SK-N-SH (cell line): ENCODE data around the gene PLAC1. TPM values are rescaled to one million over a fixed set of nuclear protein-coding genes. Genes with fewer than 3 reads are reported as not detected.
A peak's percentile ranks its signal among the peaks of the same experiment; 100 is the strongest.

Experiments
- CTCF ChIA-PET: fragments of 300-600, 350-600 bp; formaldehyde crosslinking; extraction: SDS; loops from one replicate; lab custom pipeline; 2021; lab: Yijun Ruan, JAX
- POLR2A ChIA-PET: fragments of 350-600 bp; sonication (Branson Sonifier 250); formaldehyde crosslinking; extraction: SDS; loops from one replicate; lab custom pipeline; 2020; ENCODE audit warnings: antibody characterized with exemption, inconsistent platforms; lab: Yijun Ruan, JAX
- DNase-seq: peaks from one replicate; pipeline ENCODE4 v3.0.0; 2012
- H2AFZ ChIP-seq: fragments of 200-600 bp; sonication (generic); 2 replicates; pipeline ENCODE4 v1.8.1; 2016; ENCODE audit warnings: antibody characterized with exemption, mild to moderate bottlenecking, low read depth
- H3F3A ChIP-seq: fragments of 200-600 bp; sonication (generic); replicated peaks from 2 replicates; pipeline ENCODE3; 2016; ENCODE audit warnings: antibody characterized with exemption, mild to moderate bottlenecking; ENCODE audit not compliant: insufficient read depth
- H3K27ac ChIP-seq, 2 experiments: fragments of 200-500 bp in 1 of 2; fragments of 200-600 bp in 1 of 2; sonication (Bioruptor generic) in 1 of 2; sonication (generic), shearing (Covaris generic) in 1 of 2; 2 replicates each; pipeline versions ENCODE4 v1.5.1 to v1.6.1; 2014 to 2016; ENCODE audit warnings: low read depth in 2 of 2, inconsistent platforms in 1 of 2, low read length in 1 of 2, mild to moderate bottlenecking in 1 of 2, mixed read lengths in 1 of 2
- H3K27me3 ChIP-seq: fragments of 200-600 bp; sonication (generic), shearing (Covaris generic); 2 replicates; pipeline ENCODE4 v1.6.1; 2016; ENCODE audit warnings: mixed run types; ENCODE audit not compliant: insufficient read depth
- H3K36me3 ChIP-seq, 2 experiments: fragments of 200-500 bp in 1 of 2; fragments of 200-600 bp in 1 of 2; sonication (Bioruptor generic) in 1 of 2; sonication (generic) in 1 of 2; replicated peaks in 1 of 2; 2 replicates each; pipeline versions ENCODE3 to v1.5.1; 2014 to 2016; ENCODE audit warnings: low read length in 1 of 2, mild to moderate bottlenecking in 1 of 2; ENCODE audit not compliant: insufficient read depth in 2 of 2, control insufficient read depth in 1 of 2
- H3K4me1 ChIP-seq, 2 experiments: fragments of 200-500 bp in 1 of 2; fragments of 200-600 bp in 1 of 2; sonication (Bioruptor generic) in 1 of 2; sonication (generic), shearing (Covaris generic) in 1 of 2; 2 replicates each; pipeline versions ENCODE4 v1.5.1 to v1.6.1; 2014 to 2016; ENCODE audit warnings: low read depth in 1 of 2, low read length in 1 of 2, mixed run types in 1 of 2; ENCODE audit not compliant: insufficient read depth in 2 of 2, control insufficient read depth in 1 of 2
- H3K4me2 ChIP-seq: fragments of 200-600 bp; sonication (generic), shearing (Covaris generic); 2 replicates; pipeline ENCODE4 v1.6.1; 2017; ENCODE audit warnings: mixed run types
- H3K4me3 ChIP-seq, 2 experiments: fragments of 200-500 bp in 1 of 2; fragments of 200-600 bp in 1 of 2; sonication (Bioruptor generic) in 1 of 2; sonication (generic), shearing (Covaris generic) in 1 of 2; 2 replicates each; pipeline versions ENCODE4 v1.5.1 to v1.8.1; 2014 to 2016; ENCODE audit warnings: low read depth in 2 of 2, inconsistent platforms in 1 of 2, low read length in 1 of 2, mild to moderate bottlenecking in 1 of 2, mixed read lengths in 1 of 2, moderate library complexity in 1 of 2
- H3K79me2 ChIP-seq: fragments of 200-600 bp; sonication (generic); 2 replicates; pipeline ENCODE4 v1.8.1; 2017; ENCODE audit warnings: mild to moderate bottlenecking; ENCODE audit not compliant: insufficient read depth
- H3K9ac ChIP-seq: fragments of 200-600 bp; sonication (generic); 2 replicates; pipeline ENCODE4 v1.6.1; 2017; ENCODE audit warnings: mixed run types
- H3K9me2 ChIP-seq: fragments of 200-600 bp; sonication (generic); 2 replicates; pipeline ENCODE4 v1.6.1; 2017; ENCODE audit warnings: mixed run types
- H3K9me3 ChIP-seq: fragments of 200-600 bp; sonication (generic); 2 replicates; pipeline ENCODE4 v1.6.1; 2017; ENCODE audit warnings: mixed run types, mild to moderate bottlenecking, moderate library complexity
- H4K20me1 ChIP-seq: fragments of 200-600 bp; sonication (generic); 2 replicates; pipeline ENCODE4 v1.6.1; 2017; ENCODE audit warnings: mild to moderate bottlenecking, mixed run types; ENCODE audit not compliant: insufficient read depth
- CHD2 ChIP-seq: fragments of 150-350 bp; IDR thresholded peaks from 2 replicates; pipeline ENCODE4 v1.6.1; 2018; ENCODE audit warnings: low read length; ENCODE audit not compliant: partially characterized antibody
- EP300 ChIP-seq, 2 experiments: IDR thresholded peaks; 2 replicates each; pipeline versions ENCODE4 v1.4.0 to v1.6.1; 2012; ENCODE audit warnings: borderline replicate concordance in 1 of 2, low read depth in 1 of 2, low read length in 1 of 2
- FOSL2 ChIP-seq: IDR thresholded peaks from 2 replicates; pipeline ENCODE4 v1.4.0; 2012; ENCODE audit warnings: low read depth, mild to moderate bottlenecking, moderate library complexity, borderline replicate concordance
- GABPA ChIP-seq: IDR thresholded peaks from 2 replicates; pipeline ENCODE4 v1.4.0; 2012; ENCODE audit warnings: low read depth, mild to moderate bottlenecking
- MAX ChIP-seq: IDR thresholded peaks from 2 replicates; pipeline ENCODE4 v1.4.0; 2012; ENCODE audit warnings: low read depth
- MEF2A ChIP-seq: IDR thresholded peaks from 2 replicates; pipeline ENCODE4 v1.4.0; 2012; ENCODE audit warnings: low read depth, borderline replicate concordance
- MXI1 ChIP-seq: IDR thresholded peaks from 2 replicates; pipeline ENCODE4 v1.6.1; 2012; ENCODE audit warnings: mild to moderate bottlenecking, low read depth, low read length, improper control_type of control experiment
- PBX3 ChIP-seq: IDR thresholded peaks from 2 replicates; pipeline ENCODE4; 2012
- POLR2AphosphoS5 ChIP-seq: IDR thresholded peaks from 2 replicates; pipeline ENCODE4 v1.6.1; 2012; ENCODE audit warnings: low read depth, low read length
- RAD21 ChIP-seq: IDR thresholded peaks from 2 replicates; pipeline ENCODE4 v1.6.1; 2012; ENCODE audit warnings: mild to moderate bottlenecking, low read length
- RXRA ChIP-seq: IDR thresholded peaks from 2 replicates; pipeline ENCODE4 v1.4.0; 2012; ENCODE audit warnings: low read depth, mild to moderate bottlenecking, borderline replicate concordance
- SIN3A ChIP-seq: IDR thresholded peaks from 2 replicates; pipeline ENCODE4 v1.6.1; 2012; ENCODE audit warnings: low read depth, mild to moderate bottlenecking, low read length, moderate library complexity, borderline replicate concordance
- TCF12 ChIP-seq: IDR thresholded peaks from 2 replicates; pipeline ENCODE4 v1.4.0; 2012
- TEAD4 ChIP-seq: IDR thresholded peaks from 2 replicates; pipeline ENCODE4 v1.4.0; 2012; ENCODE audit warnings: mild to moderate bottlenecking, borderline replicate concordance; ENCODE audit not compliant: insufficient read depth
- USF2 ChIP-seq: fragments of 150-350 bp; IDR thresholded peaks from 2 replicates; pipeline ENCODE4 v1.6.1; 2017; ENCODE audit warnings: antibody characterized with exemption, low read length, low read depth, borderline replicate concordance
- WGBS: methylation state at CpG from one replicate; pipeline ENCODE4 v1.1.6; 2017; ENCODE audit warnings: low lambda C conversion rate; 5-methylcytosine and 5-hydroxymethylcytosine counted together
- polyA plus RNA-seq, 3 experiments: library from polyadenylated mRNA; depleted of rRNA; stranded (reverse); fragments of >200 nt; gene quantifications; 2 replicates each; pipeline ENCODE4 v1.2.3, GENCODE V29; 2012

Gene PLAC1
- polyA plus RNA-seq, 1 of the 3 experiments (the other 2 are of a cell fraction), result 50.9 TPM

- DNase-seq, result no peak
- Histone ChIP-seq H3K9ac (no peak overlapping the region), H3K36me3 (no peaks in the 10 kb centered on the region), H3K4me2 (no peak overlapping the region), H3K4me3 (no peak overlapping the region), H4K20me1 (no peaks in the 10 kb centered on the region)
- WGBS, result 84% methylated on average over 3 of the region's 3 CpGs
- no peak for TF ChIP-seq CHD2
- no peak for TF ChIP-seq SIN3A
- no peak for TF ChIP-seq MEF2A
- no peak for TF ChIP-seq POLR2AphosphoS5
- TF ChIP-seq PBX3, result no peak
- no peak for TF ChIP-seq MAX
- TF ChIP-seq, all 33 proteins: peak for 0
- Histone ChIP-seq H3K79me2 (no peaks in the 10 kb centered on the region), H3K27me3 (no peaks in the 10 kb centered on the region), H3K9me3 (no peaks in the 10 kb centered on the region), H3F3A (no peaks in the 10 kb centered on the region), H3K27ac (peak overlapping the region in 1 of 2 experiments; percentile 55; a peak in 2 of 4 replicates), H2AFZ (no peak overlapping the region), H3K9me2 (no peaks in the 10 kb centered on the region), H3K4me1 (peaks cover 16 to 18% of the 10 kb centered on the region in 2 experiments)
- CTCF ChIA-PET, result interaction anchor here (1.2 kb wide), 1 partner anchor 57 kb away, joined by 5 read pairs; no protein-coding TSS in a partner anchor
- POLR2A ChIA-PET, result no interaction called here
Measured at GRCh38 chrX:134679644-134680043, 21.4 kb upstream of the PLAC1 start.

- 0 out of 2 replicates have a peak, but pooled peaks have one; percentile 34 for TF ChIP-seq MAX
- TF ChIP-seq TEAD4, result no peak
- TF ChIP-seq RXRA, result 0 out of 2 replicates have a peak, but pooled peaks have one; percentile 15
- peak; percentile 82 for TF ChIP-seq TCF12
- H3K9me2 ChIP-seq, result no peaks in the 10 kb centered on the region
- DNase-seq, result no peak
- WGBS, result 54% methylated on average over 5 of the region's 5 CpGs
- no peak overlapping the region for H3K4me2 ChIP-seq
- H3K4me3 ChIP-seq, result no peak overlapping the region
- no peaks in the 10 kb centered on the region for H3K27me3 ChIP-seq
- H3K79me2 ChIP-seq, result no peaks in the 10 kb centered on the region
- H3K4me1 ChIP-seq, result peaks cover 16 to 18% of the 10 kb centered on the region in 2 experiments
- H2AFZ ChIP-seq, result no peak overlapping the region
- H3K9me3 ChIP-seq, result no peaks in the 10 kb centered on the region
- no peaks in the 10 kb centered on the region for H4K20me1 ChIP-seq
- no peaks in the 10 kb centered on the region for H3K36me3 ChIP-seq
- ChIA-PET CTCF (no interaction called here), POLR2A (no interaction called here)
- no peaks in the 10 kb centered on the region for H3F3A ChIP-seq
- no peak overlapping the region for H3K9ac ChIP-seq
- peak overlapping the region in 1 of 2 experiments; percentile 55; a peak in 2 of 4 replicates for H3K27ac ChIP-seq
Measured at GRCh38 chrX:134679221-134679620, 20.9 kb upstream of the PLAC1 start.

GRCh38 chrX:134677332-134677731, 19.1 kb upstream of the PLAC1 start:
- H2AFZ ChIP-seq, result no peak overlapping the region
- TF ChIP-seq RAD21, result no peak
- TF ChIP-seq PBX3, result no peak
- TF ChIP-seq USF2, result no peak
- no peak for TF ChIP-seq TEAD4
- no peak for TF ChIP-seq MEF2A
- no peak for TF ChIP-seq MXI1
- TF ChIP-seq GABPA, result no peak
- TF ChIP-seq EP300 (IDR thresholded peaks at IDR 0.05; ENCODE audit: borderline replicate concordance in 1 of 2, low read depth in 1 of 2, low read length in 1 of 2), result no peak
- no peak for TF ChIP-seq FOSL2
- TF ChIP-seq, all 33 proteins: peak for 0
- H3K4me2 ChIP-seq, result no peak overlapping the region
- CTCF ChIA-PET, result no interaction called here
- POLR2A ChIA-PET, result no interaction called here
- H3K36me3 ChIP-seq, result no peaks in the 10 kb centered on the region
- no peak overlapping the region for H3K9ac ChIP-seq
- H4K20me1 ChIP-seq, result no peaks in the 10 kb centered on the region
- H3K9me2 ChIP-seq, result no peaks in the 10 kb centered on the region
- H3K27me3 ChIP-seq, result no peaks in the 10 kb centered on the region
- 83% methylated on average over 4 of the region's 4 CpGs for WGBS
- no peaks in the 10 kb centered on the region for H3F3A ChIP-seq
- no peaks in the 10 kb centered on the region for H3K9me3 ChIP-seq
- DNase-seq, result no peak
- H3K4me1 ChIP-seq, result peaks cover 6 to 11% of the 10 kb centered on the region in 2 experiments; a peak in 3 of 4 replicates
- no peaks in the 10 kb centered on the region for H3K79me2 ChIP-seq
- H3K27ac ChIP-seq, result no peak overlapping the region; a peak in 1 of 4 replicates
- no peak overlapping the region for H3K4me3 ChIP-seq
